BLaER1 (cell line): ENCODE measurements around the gene STK10.
"Not testable (repeated sequence)": the region's sequence is repeated elsewhere in the genome, so short reads cannot be mapped to it uniquely, and the experiment has no call there.

ENCODE experiments used
- H3K27ac ChIP-seq: shearing (Covaris generic); formaldehyde crosslinking; 2 replicates; pipeline ENCODE4 v1.8.1; 2022
- H3K27me3 ChIP-seq: shearing (Covaris generic); formaldehyde crosslinking; 2 replicates; pipeline ENCODE4 v1.8.1; 2022
- H3K36me3 ChIP-seq: shearing (Covaris generic); formaldehyde crosslinking; 2 replicates; pipeline ENCODE4 v1.8.1; 2022
- H3K4me1 ChIP-seq: shearing (Covaris generic); formaldehyde crosslinking; 2 replicates; pipeline ENCODE4 v1.8.1; 2022
- H3K4me2 ChIP-seq: shearing (Covaris generic); formaldehyde crosslinking; 2 replicates; pipeline ENCODE4 v1.8.1; 2022
- H3K4me3 ChIP-seq: shearing (Covaris generic); formaldehyde crosslinking; 2 replicates; pipeline ENCODE4 v1.8.1; 2022
- H3K9ac ChIP-seq: shearing (Covaris generic); formaldehyde crosslinking; 2 replicates; pipeline ENCODE4 v1.8.1; 2022
- H3K9me3 ChIP-seq: shearing (Covaris generic); formaldehyde crosslinking; 2 replicates; pipeline ENCODE4 v1.8.1; 2022
- H4K20me1 ChIP-seq: shearing (Covaris generic); formaldehyde crosslinking; 2 replicates; pipeline ENCODE4 v1.8.1; 2022
- Cebpa-rat ChIP-seq: shearing (Covaris generic); IDR thresholded peaks from 2 replicates; pipeline ENCODE4 v1.8.1; 2022

STK10 gene

GRCh38 chr5:172043865-172044264 lies 144.2 kb downstream of the STK10 start:
- Histone ChIP-seq H3K9ac (no peak overlapping the region), H3K4me2 (no peak overlapping the region; the same call in 1 of the 2 replicates), H3K4me1 (peaks cover 47% of the 10 kb centered on the region), H3K36me3 (peaks cover 54% of the 10 kb centered on the region), H3K9me3 (no peaks in the 10 kb centered on the region), H4K20me1 (no peaks in the 10 kb centered on the region), H3K27ac (peak overlapping the region; percentile 82), H3K4me3 (no peak overlapping the region), H3K27me3 (no peaks in the 10 kb centered on the region)
- TF ChIP-seq Cebpa-rat: no peak

DNA sequence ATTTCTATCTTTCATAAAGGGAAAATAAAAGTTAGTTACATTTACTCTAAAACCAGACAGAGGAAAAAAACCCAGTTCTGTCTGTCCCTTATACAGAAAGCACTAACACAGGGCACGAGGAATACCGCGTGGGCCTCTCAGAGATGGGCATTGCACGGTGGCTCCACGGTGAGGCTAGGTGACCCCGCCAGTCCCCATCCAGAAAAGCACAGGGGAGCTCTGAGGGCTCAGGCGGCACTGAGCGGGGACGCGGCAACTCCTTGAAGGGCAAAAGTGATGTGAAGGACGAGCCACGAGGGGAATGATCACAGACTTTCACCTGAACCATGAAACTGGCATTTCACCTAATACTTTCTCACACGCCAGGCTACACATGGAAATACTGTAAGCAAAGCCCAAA lies 145.8 kb downstream of the STK10 start:
- Histone ChIP-seq H3K27ac (no peak overlapping the region; the same call in 1 of the 2 replicates), H3K27me3 (no peaks in the 10 kb centered on the region), H4K20me1 (no peaks in the 10 kb centered on the region), H3K9me3 (no peaks in the 10 kb centered on the region), H3K4me2 (no peak overlapping the region), H3K4me3 (no peak overlapping the region), H3K9ac (no peak overlapping the region), H3K4me1 (peaks cover 36% of the 10 kb centered on the region), H3K36me3 (peaks cover 37% of the 10 kb centered on the region)
- TF ChIP-seq Cebpa-rat: no peak

DNA sequence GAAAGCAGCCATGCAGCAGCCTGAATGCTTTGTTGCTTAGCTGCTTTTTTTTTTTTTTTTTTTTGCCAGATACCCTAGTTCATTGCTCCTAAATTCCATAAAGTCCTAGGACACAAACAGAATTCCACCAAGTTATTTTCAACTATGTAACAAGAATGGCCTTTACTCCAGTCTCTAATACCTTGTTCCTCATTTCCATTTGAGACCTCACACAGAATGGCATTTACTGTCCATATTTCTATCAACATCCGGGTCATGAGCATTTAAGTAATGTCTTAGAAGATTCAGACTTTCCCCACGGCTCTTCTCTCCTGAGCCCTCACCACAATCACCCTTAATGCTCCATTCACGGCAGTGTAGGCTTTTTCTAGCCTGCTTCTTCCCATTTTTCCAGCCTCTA lies 149.9 kb downstream of the STK10 start:
- Histone ChIP-seq H3K9ac (no peak overlapping the region), H3K4me3 (no peak overlapping the region), H3K4me1 (peaks cover 15% of the 10 kb centered on the region), H4K20me1 (no peaks in the 10 kb centered on the region), H3K36me3 (peaks cover 10% of the 10 kb centered on the region), H3K27ac (no peak overlapping the region), H3K4me2 (no peak overlapping the region), H3K27me3 (no peaks in the 10 kb centered on the region), H3K9me3 (no peaks in the 10 kb centered on the region)
- no peak for TF ChIP-seq Cebpa-rat

- no peak for TF ChIP-seq Cebpa-rat
- no peaks in the 10 kb centered on the region for H3K36me3 ChIP-seq
- peaks cover 25% of the 10 kb centered on the region for H3K9me3 ChIP-seq
- peak overlapping the region; percentile 53 for H3K4me2 ChIP-seq
- no peak overlapping the region for H3K4me3 ChIP-seq
- no peaks in the 10 kb centered on the region for H4K20me1 ChIP-seq
- no peaks in the 10 kb centered on the region for H3K27me3 ChIP-seq
- H3K9ac ChIP-seq: peak overlapping the region; percentile 1; the same call in 1 of the 2 replicates
- peaks cover 15% of the 10 kb centered on the region for H3K4me1 ChIP-seq
- H3K27ac ChIP-seq: peak overlapping the region; percentile 32
These were observed 153.0 kb downstream of the STK10 start for GRCh38 chr5:172035049-172035448.

DNA sequence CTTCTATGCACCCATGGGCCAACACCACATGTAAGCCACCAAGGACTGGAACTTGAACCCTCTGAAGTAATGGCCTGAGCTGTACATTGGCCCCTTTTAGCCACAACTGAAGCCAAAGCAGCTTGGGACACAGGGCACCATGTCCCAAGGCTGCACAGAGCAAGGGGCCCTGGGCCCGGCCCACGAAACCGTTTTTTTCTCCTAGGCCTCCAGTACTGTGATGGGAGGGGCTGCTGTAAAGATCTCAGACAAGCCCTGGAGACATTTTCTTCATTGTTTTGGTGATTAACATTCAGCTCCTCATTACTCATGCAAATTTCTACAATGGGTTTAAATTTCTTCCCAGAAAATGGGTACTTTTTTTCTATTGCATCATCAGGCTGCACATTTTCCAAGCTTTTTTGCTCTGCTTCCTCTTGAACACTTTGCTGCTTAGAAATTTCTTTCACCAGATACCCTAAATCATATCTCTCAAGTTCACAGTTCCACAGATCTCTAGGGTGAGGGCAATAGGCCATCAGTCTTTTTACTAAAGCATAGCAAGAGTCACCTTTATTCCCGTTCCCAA lies 156.0 kb downstream of the STK10 start:
- H3K9ac ChIP-seq: no peak overlapping the region
- peaks cover 35% of the 10 kb centered on the region for H3K4me1 ChIP-seq
- H3K9me3 ChIP-seq: peaks cover 25% of the 10 kb centered on the region
- no peaks in the 10 kb centered on the region for H3K27me3 ChIP-seq
- no peak overlapping the region for H3K4me3 ChIP-seq
- H3K4me2 ChIP-seq: no peak overlapping the region
- H4K20me1 ChIP-seq: no peaks in the 10 kb centered on the region
- no peaks in the 10 kb centered on the region for H3K36me3 ChIP-seq
- TF ChIP-seq Cebpa-rat: no peak
- H3K27ac ChIP-seq: no peak overlapping the region

- peaks cover 27% of the 10 kb centered on the region for H3K4me1 ChIP-seq
- TF ChIP-seq Cebpa-rat: no peak
- no peak overlapping the region for H3K4me2 ChIP-seq
- no peak overlapping the region for H3K27ac ChIP-seq
- no peaks in the 10 kb centered on the region for H3K27me3 ChIP-seq
- H4K20me1 ChIP-seq: no peaks in the 10 kb centered on the region
- H3K4me3 ChIP-seq: no peak overlapping the region
- no peak overlapping the region for H3K9ac ChIP-seq
- H3K36me3 ChIP-seq: no peaks in the 10 kb centered on the region
- H3K9me3 ChIP-seq: peaks cover 25% of the 10 kb centered on the region
These were observed 158.1 kb downstream of the STK10 start for GRCh38 chr5:172029876-172030275.

GRCh38 chr5:172028167-172028566 lies 159.9 kb downstream of the STK10 start:
- Histone ChIP-seq H3K27ac (peak overlapping the region; percentile 58), H3K9me3 (peaks cover 25% of the 10 kb centered on the region), H3K4me2 (peak overlapping the region; percentile 65), H3K4me1 (peaks cover 20% of the 10 kb centered on the region), H4K20me1 (no peaks in the 10 kb centered on the region), H3K4me3 (no peak overlapping the region), H3K36me3 (no peaks in the 10 kb centered on the region), H3K27me3 (no peaks in the 10 kb centered on the region), H3K9ac (peak overlapping the region; percentile 36; the same call in 1 of the 2 replicates)
- TF ChIP-seq Cebpa-rat: no peak

GRCh38 chr5:172020110-172020786 lies 167.8 kb downstream of the STK10 start:
- not testable (repeated sequence) for H3K4me3 ChIP-seq, H3K9me3 ChIP-seq, H3K27me3 ChIP-seq, H3K4me2 ChIP-seq, H3K4me1 ChIP-seq, H3K36me3 ChIP-seq, H3K9ac ChIP-seq, H4K20me1 ChIP-seq, H3K27ac ChIP-seq

DNA sequence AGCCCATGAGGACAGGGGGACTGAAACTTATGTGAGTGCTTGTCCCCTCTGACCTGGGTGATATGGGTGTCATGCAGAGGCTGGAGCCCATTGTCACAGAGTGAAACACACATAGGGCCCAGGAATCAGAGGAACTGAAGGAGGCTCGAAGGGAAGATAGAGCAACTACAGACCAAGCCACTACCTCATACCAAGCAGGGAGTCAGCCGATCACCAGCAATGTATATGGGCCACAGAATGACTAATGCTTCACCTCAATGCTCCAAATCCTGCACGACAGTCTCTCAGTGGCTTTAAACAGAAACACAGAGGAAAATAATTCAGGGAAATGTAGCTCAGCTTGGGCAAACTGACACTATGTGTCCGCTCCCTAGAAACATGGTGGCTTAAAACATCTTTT lies 172.7 kb downstream of the STK10 start:
- Histone ChIP-seq H3K36me3 (no peaks in the 10 kb centered on the region), H3K4me3 (no peak overlapping the region), H3K9ac (no peak overlapping the region), H3K27me3 (no peaks in the 10 kb centered on the region), H3K27ac (no peak overlapping the region), H3K4me1 (no peaks in the 10 kb centered on the region), H3K4me2 (no peak overlapping the region), H4K20me1 (no peaks in the 10 kb centered on the region), H3K9me3 (no peaks in the 10 kb centered on the region)
- no peak for TF ChIP-seq Cebpa-rat

GRCh38 chr5:172010278-172010677 lies 177.7 kb downstream of the STK10 start:
- H3K9ac ChIP-seq: no peak overlapping the region
- peaks cover 5% of the 10 kb centered on the region for H4K20me1 ChIP-seq
- no peak for TF ChIP-seq Cebpa-rat
- H3K27me3 ChIP-seq: no peaks in the 10 kb centered on the region
- H3K4me1 ChIP-seq: peaks cover 7% of the 10 kb centered on the region
- H3K4me3 ChIP-seq: no peak overlapping the region
- H3K9me3 ChIP-seq: no peaks in the 10 kb centered on the region
- H3K4me2 ChIP-seq: no peak overlapping the region
- no peak overlapping the region for H3K27ac ChIP-seq
- H3K36me3 ChIP-seq: no peaks in the 10 kb centered on the region
